ENCODE measurements around the gene SP9. TPM values are rescaled to one million over a fixed set of nuclear protein-coding genes. Genes with fewer than 3 reads are reported as not detected.

The SP9 gene
- total RNA-seq, 1 donor from 2014 or later = not detected

DNA sequence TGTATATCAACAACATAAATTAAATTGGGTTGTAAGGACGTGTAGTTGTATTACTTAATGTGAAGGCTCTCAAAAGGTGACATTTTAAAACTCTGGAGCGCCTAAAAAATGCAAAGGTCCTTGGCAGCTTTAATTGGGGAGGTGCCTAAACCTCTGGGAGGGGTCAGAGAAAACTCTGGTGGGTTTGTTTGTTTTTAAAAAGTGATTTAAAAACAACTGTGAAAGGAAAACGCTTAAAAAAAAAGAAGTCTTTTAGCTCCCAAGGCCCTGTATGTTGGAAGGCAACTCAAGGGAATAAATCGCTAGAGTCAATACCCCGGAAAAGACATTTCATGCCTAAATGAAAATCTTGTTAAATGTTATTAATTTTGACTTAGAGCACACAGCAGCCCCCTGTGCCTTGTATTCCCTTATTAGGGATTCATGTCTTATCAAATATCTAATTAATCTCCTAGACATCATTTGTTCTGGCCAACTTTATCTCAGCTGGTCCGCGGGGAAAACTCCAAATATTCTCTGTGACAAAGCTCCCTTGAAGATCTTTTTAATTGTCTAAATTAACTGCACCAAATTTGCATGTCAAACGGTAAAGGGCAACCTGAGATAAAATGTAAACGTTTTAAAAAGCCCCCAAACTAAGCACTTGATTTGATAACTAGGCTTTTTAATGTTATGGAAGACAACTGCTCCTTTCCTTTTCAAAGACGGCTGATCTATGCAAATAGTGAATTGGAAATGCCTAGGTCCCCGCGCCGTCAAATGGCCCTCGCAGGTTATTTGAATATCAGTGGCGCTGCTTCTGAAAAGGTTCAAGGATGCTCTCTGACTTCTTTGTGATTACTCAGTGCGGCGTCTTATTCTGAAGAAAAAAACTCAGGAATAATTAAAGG is 4.2 kb downstream of the SP9 start:
- intact Hi-C loops (cut with DNase I) = loop anchor here (10.0 kb wide), 2 partner anchors 294 to 1746 kb away; partner anchors contain the start of gene EVX2
- no peak overlapping the region for H3K4me3 ChIP-seq
- peaks cover 65% of the 10 kb centered on the region for H3K4me1 ChIP-seq
- no peaks in the 10 kb centered on the region for H3K36me3 ChIP-seq
- H3K9me3 ChIP-seq = no peaks in the 10 kb centered on the region
- TF ChIP-seq, protein P1, sequence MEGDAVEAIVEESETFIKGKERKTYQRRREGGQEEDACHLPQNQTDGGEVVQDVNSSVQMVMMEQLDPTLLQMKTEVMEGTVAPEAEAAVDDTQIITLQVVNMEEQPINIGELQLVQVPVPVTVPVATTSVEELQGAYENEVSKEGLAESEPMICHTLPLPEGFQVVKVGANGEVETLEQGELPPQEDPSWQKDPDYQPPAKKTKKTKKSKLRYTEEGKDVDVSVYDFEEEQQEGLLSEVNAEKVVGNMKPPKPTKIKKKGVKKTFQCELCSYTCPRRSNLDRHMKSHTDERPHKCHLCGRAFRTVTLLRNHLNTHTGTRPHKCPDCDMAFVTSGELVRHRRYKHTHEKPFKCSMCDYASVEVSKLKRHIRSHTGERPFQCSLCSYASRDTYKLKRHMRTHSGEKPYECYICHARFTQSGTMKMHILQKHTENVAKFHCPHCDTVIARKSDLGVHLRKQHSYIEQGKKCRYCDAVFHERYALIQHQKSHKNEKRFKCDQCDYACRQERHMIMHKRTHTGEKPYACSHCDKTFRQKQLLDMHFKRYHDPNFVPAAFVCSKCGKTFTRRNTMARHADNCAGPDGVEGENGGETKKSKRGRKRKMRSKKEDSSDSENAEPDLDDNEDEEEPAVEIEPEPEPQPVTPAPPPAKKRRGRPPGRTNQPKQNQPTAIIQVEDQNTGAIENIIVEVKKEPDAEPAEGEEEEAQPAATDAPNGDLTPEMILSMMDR (IDR thresholded peaks at IDR 0.05) = no peak
- no peak for TF ChIP-seq POLR2AphosphoS5 (IDR thresholded peaks at IDR 0.05; ENCODE audit: insufficient read depth in 1 of 2, low read depth in 1 of 2)
- no peak for TF ChIP-seq POLR2A (IDR thresholded peaks at IDR 0.05)
- H3K27me3 ChIP-seq = peaks cover 37% of the 10 kb centered on the region
- H3K27ac ChIP-seq = no peak overlapping the region
- no peak for DNase-seq (ENCODE audit: extremely low spot score in 2 of 2)

- no peak overlapping the region for H3K27ac ChIP-seq
- no peak overlapping the region for H3K4me3 ChIP-seq
- no peaks in the 10 kb centered on the region for H3K36me3 ChIP-seq
- intact Hi-C loops (cut with DNase I) = loop anchor here (2.0 to 10.0 kb wide), 3 partner anchors 295 to 1745 kb away; partner anchors contain the start of gene EVX2
- TF ChIP-seq POLR2AphosphoS5 (IDR thresholded peaks at IDR 0.05; ENCODE audit: insufficient read depth in 1 of 2, low read depth in 1 of 2) (no peak), POLR2A (IDR thresholded peaks at IDR 0.05) (no peak)
- TF ChIP-seq, protein P1 (IDR thresholded peaks at IDR 0.05) = no peak
- peaks cover 57% of the 10 kb centered on the region for H3K4me1 ChIP-seq
- no peaks in the 10 kb centered on the region for H3K9me3 ChIP-seq
- DNase-seq (ENCODE audit: extremely low spot score in 2 of 2) = no peak
- peaks cover 29% of the 10 kb centered on the region for H3K27me3 ChIP-seq
Measured at GRCh38 chr2:174339561-174340399, 5.0 kb downstream of the SP9 start.

- Histone ChIP-seq H3K36me3 (no peaks in the 10 kb centered on the region), H3K4me1 (peaks cover 49% of the 10 kb centered on the region), H3K27ac (no peak overlapping the region), H3K27me3 (peaks cover 20% of the 10 kb centered on the region), H3K4me3 (no peak overlapping the region), H3K9me3 (no peaks in the 10 kb centered on the region)
- no peak for TF ChIP-seq POLR2A (IDR thresholded peaks at IDR 0.05)
- TF ChIP-seq POLR2AphosphoS5 (IDR thresholded peaks at IDR 0.05; ENCODE audit: insufficient read depth in 1 of 2, low read depth in 1 of 2) = no peak
- TF ChIP-seq, protein P1 (IDR thresholded peaks at IDR 0.05) = no peak
- intact Hi-C loops (cut with DNase I) = loop anchor here (1.0 to 2.0 kb wide), 2 partner anchors 10 to 940 kb away; no protein-coding TSS in a partner anchor
- DNase-seq (ENCODE audit: extremely low spot score in 2 of 2) = no peak
Measured at GRCh38 chr2:174340400-174341292, 5.9 kb downstream of the SP9 start.

DNA sequence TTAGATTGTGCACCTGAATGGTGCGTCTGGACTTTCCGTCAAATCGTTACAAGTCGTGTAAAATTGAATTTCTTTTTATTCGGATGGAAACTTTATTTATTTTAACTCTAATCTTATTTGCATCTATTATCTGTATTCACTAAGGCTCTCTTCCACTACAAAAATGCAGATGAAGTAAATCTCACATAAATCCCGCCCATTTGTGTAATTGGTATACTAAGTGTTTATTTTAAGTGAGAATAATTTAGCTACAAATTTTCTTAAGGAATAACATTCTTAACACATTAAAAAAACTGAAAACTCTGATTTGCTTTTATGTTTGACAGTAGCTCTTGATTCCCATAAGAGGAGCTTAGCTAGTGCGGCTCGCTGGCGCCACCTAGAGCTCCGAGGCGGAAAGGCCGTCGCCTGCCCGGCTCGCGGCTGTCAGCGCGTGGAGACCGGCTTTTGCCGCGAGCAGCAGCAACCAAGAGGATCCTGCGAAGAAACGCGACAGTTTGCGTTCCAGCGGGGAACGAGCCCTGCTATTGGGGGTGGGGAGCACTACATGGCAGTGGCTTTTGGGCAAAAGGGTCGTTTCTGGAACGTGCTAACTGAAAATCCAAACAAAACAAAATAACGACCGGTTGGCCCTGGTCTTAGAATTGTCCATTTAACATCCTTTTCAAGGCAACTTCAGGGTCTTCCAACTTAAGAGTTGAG is 6.7 kb downstream of the SP9 start:
- peak; percentile 55 to 64 for TF ChIP-seq POLR2AphosphoS5 (IDR thresholded peaks at IDR 0.05; ENCODE audit: insufficient read depth in 1 of 2, low read depth in 1 of 2)
- no peak for TF ChIP-seq POLR2A (IDR thresholded peaks at IDR 0.05)
- TF ChIP-seq, protein P1 (IDR thresholded peaks at IDR 0.05) = peak; percentile 67 to 89 (median 81)
- intact Hi-C loops (cut with DNase I) = loop anchor here (1.0 to 2.0 kb wide), 2 partner anchors 11 to 941 kb away; no protein-coding TSS in a partner anchor
- no peak for DNase-seq (ENCODE audit: extremely low spot score in 2 of 2)
- peaks cover 41% of the 10 kb centered on the region for H3K4me1 ChIP-seq
- no peaks in the 10 kb centered on the region for H3K9me3 ChIP-seq
- H3K27ac ChIP-seq = no peak overlapping the region
- H3K27me3 ChIP-seq = peaks cover 18% of the 10 kb centered on the region
- no peaks in the 10 kb centered on the region for H3K36me3 ChIP-seq
- peak overlapping the region in 1 of 2 donors; percentile 24 for H3K4me3 ChIP-seq
